Fibroblast of the aortic adventitia (primary cell): ENCODE results near the gene TMEM198. TPM values are rescaled to one million over a fixed set of nuclear protein-coding genes. Genes with fewer than 3 reads are reported as not detected.

ENCODE experiments used
- DNase-seq: peaks from one replicate; pipeline ENCODE4 v3.0.0-alpha.2; 2010; ENCODE audit warnings: low read depth
- H3K4me3 ChIP-seq: 2 replicates; pipeline ENCODE4 v1.5.1; 2011; ENCODE audit warnings: low read depth, mild to moderate bottlenecking, control low read depth, low read length, moderate library complexity
- CTCF ChIP-seq: IDR thresholded peaks from 2 replicates; pipeline ENCODE4 v1.5.1; 2011; ENCODE audit warnings: mild to moderate bottlenecking, low read length, control low read depth, inconsistent platforms; ENCODE audit not compliant: insufficient read depth
- total RNA-seq: library from RNA; depleted of rRNA; stranded (reverse); fragments of >200 nt; gene quantifications from 2 replicates; pipeline ENCODE4 v1.2.3, GENCODE V29; 2012; ENCODE audit warnings: low replicate concordance

Gene TMEM198
- total RNA-seq, 1 donor, result 1.1 TPM

GRCh38 chr2:219508971-219509779, 34.7 kb upstream of the TMEM198 start:
- DNase-seq, result no peak
- no peak for TF ChIP-seq CTCF
- no peak overlapping the region for H3K4me3 ChIP-seq

GRCh38 chr2:219509780-219510511, 33.9 kb upstream of the TMEM198 start:
- H3K4me3 ChIP-seq, result peak overlapping the region; percentile 33
- peak; percentile 89 for TF ChIP-seq CTCF
- peak; percentile 52 for DNase-seq

- no peak overlapping the region for H3K4me3 ChIP-seq
- TF ChIP-seq CTCF, result no peak
- DNase-seq, result no peak
Measured at GRCh38 chr2:219510512-219511135, 33.2 kb upstream of the TMEM198 start.

- H3K4me3 ChIP-seq, result no peak overlapping the region
- DNase-seq, result no peak
- TF ChIP-seq CTCF, result no peak
Measured at GRCh38 chr2:219511547-219512325, 32.1 kb upstream of the TMEM198 start.

- H3K4me3 ChIP-seq, result no peak overlapping the region
- TF ChIP-seq CTCF, result no peak
- no peak for DNase-seq
Measured at GRCh38 chr2:219512524-219513216, 31.2 kb upstream of the TMEM198 start.

GRCh38 chr2:219513787-219514186, 30.0 kb upstream of the TMEM198 start:
- no peak for TF ChIP-seq CTCF
- DNase-seq, result no peak
- H3K4me3 ChIP-seq, result no peak overlapping the region
